ENCODE data around the gene CYP39A1. TPM values are rescaled to one million over a fixed set of nuclear protein-coding genes. Genes with fewer than 3 reads are reported as not detected.

The CYP39A1 gene
- total and polyA plus RNA-seq, 3 donors from 2014 or later, result 6.5 to 14.1 (median 13.5) TPM

GRCh38 chr6:46590765-46591164, 61.9 kb downstream of the CYP39A1 start:
- H3K4me3 ChIP-seq, result no peak overlapping the region
- TF ChIP-seq POLR2A (IDR thresholded peaks at IDR 0.05) (no peak), CTCF (IDR thresholded peaks at IDR 0.05) (no peak)
- intact Hi-C loops (cut with DNase I; ENCODE audit: low total_unique reads), result no loop called here

GRCh38 chr6:46586906-46587305, 65.7 kb downstream of the CYP39A1 start:
- no peaks in the 10 kb centered on the region for H3K4me1 ChIP-seq
- H3K36me3 ChIP-seq (ENCODE audit: low read depth, missing control alignments), result no peaks in the 10 kb centered on the region
- DNase-seq, result peak; percentile 17
- H3K9me3 ChIP-seq, result no peaks in the 10 kb centered on the region
- no peaks in the 10 kb centered on the region for H3K27me3 ChIP-seq
- 30 to 43% methylated on average over 2 of the region's 2 CpGs for WGBS, 2 donors
- TF ChIP-seq CTCF (IDR thresholded peaks at IDR 0.05) (no peak), POLR2A (IDR thresholded peaks at IDR 0.05) (no peak)
- H3K27ac ChIP-seq, result peak overlapping the region in 1 of 2 donors; percentile 3
- intact Hi-C loops (cut with DNase I; ENCODE audit: low total_unique reads), result no loop called here
- no peak overlapping the region for H3K4me3 ChIP-seq

More at GRCh38 chr6:46590765-46591164, 61.9 kb downstream of the CYP39A1 start:
- DNase-seq, result no peak
- Histone ChIP-seq H3K36me3 (ENCODE audit: low read depth, missing control alignments) (no peaks in the 10 kb centered on the region), H3K4me1 (no peaks in the 10 kb centered on the region), H3K27me3 (no peaks in the 10 kb centered on the region), H3K9me3 (no peaks in the 10 kb centered on the region), H3K27ac (no peak overlapping the region)

GRCh38 chr6:46584586-46584985, 68.0 kb downstream of the CYP39A1 start:
- no peak overlapping the region for H3K4me3 ChIP-seq
- no peak for DNase-seq
- intact Hi-C loops (cut with DNase I; ENCODE audit: low total_unique reads), result no loop called here
- H3K4me1 ChIP-seq, result no peaks in the 10 kb centered on the region
- no peak overlapping the region for H3K27ac ChIP-seq
- H3K27me3 ChIP-seq, result no peaks in the 10 kb centered on the region
- H3K9me3 ChIP-seq, result no peaks in the 10 kb centered on the region
- 93 to 94% methylated on average over 3 of the region's 3 CpGs for WGBS, 2 donors
- TF ChIP-seq CTCF (IDR thresholded peaks at IDR 0.05), result no peak
- TF ChIP-seq POLR2A (IDR thresholded peaks at IDR 0.05), result no peak
- no peaks in the 10 kb centered on the region for H3K36me3 ChIP-seq (ENCODE audit: low read depth, missing control alignments)

- H3K4me1 ChIP-seq, result no peaks in the 10 kb centered on the region
- DNase-seq, result no peak
- H3K36me3 ChIP-seq (ENCODE audit: low read depth, missing control alignments), result no peaks in the 10 kb centered on the region
- WGBS, 2 donors, result 66 to 80% methylated on average over 4 of the region's 4 CpGs
- peak overlapping the region in 1 of 2 donors; percentile 28 for H3K27ac ChIP-seq
- no peak overlapping the region for H3K4me3 ChIP-seq
- H3K9me3 ChIP-seq, result no peaks in the 10 kb centered on the region
- intact Hi-C loops (cut with DNase I; ENCODE audit: low total_unique reads), result no loop called here
- TF ChIP-seq CTCF (IDR thresholded peaks at IDR 0.05) (no peak), POLR2A (IDR thresholded peaks at IDR 0.05) (no peak)
- H3K27me3 ChIP-seq, result no peaks in the 10 kb centered on the region
Observed at GRCh38 chr6:46583721-46584120, 68.9 kb downstream of the CYP39A1 start.

GRCh38 chr6:46583081-46583480, 69.5 kb downstream of the CYP39A1 start:
- H3K4me3 ChIP-seq, result no peak overlapping the region
- intact Hi-C loops (cut with DNase I; ENCODE audit: low total_unique reads), result no loop called here
- H3K9me3 ChIP-seq, result no peaks in the 10 kb centered on the region
- no peaks in the 10 kb centered on the region for H3K27me3 ChIP-seq
- H3K27ac ChIP-seq, result peak overlapping the region in 1 of 2 donors; percentile 28
- no peaks in the 10 kb centered on the region for H3K4me1 ChIP-seq
- TF ChIP-seq CTCF (IDR thresholded peaks at IDR 0.05) (no peak), POLR2A (IDR thresholded peaks at IDR 0.05) (no peak)
- WGBS, 2 donors, result 61 to 72% methylated on average over 2 of the region's 2 CpGs
- H3K36me3 ChIP-seq (ENCODE audit: low read depth, missing control alignments), result no peaks in the 10 kb centered on the region
- DNase-seq, result no peak
